ENCODE measurements around the gene PTCH2.
"Not testable (repeated sequence)": the region's sequence is repeated elsewhere in the genome, so short reads cannot be mapped to it uniquely, and the experiment has no call there.

GRCh38 chr1:44824392-44824791 is 18.7 kb downstream of the PTCH2 start:
- TF ChIP-seq, protein P1, sequence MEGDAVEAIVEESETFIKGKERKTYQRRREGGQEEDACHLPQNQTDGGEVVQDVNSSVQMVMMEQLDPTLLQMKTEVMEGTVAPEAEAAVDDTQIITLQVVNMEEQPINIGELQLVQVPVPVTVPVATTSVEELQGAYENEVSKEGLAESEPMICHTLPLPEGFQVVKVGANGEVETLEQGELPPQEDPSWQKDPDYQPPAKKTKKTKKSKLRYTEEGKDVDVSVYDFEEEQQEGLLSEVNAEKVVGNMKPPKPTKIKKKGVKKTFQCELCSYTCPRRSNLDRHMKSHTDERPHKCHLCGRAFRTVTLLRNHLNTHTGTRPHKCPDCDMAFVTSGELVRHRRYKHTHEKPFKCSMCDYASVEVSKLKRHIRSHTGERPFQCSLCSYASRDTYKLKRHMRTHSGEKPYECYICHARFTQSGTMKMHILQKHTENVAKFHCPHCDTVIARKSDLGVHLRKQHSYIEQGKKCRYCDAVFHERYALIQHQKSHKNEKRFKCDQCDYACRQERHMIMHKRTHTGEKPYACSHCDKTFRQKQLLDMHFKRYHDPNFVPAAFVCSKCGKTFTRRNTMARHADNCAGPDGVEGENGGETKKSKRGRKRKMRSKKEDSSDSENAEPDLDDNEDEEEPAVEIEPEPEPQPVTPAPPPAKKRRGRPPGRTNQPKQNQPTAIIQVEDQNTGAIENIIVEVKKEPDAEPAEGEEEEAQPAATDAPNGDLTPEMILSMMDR (IDR thresholded peaks at IDR 0.05), result not testable (repeated sequence)
- TF ChIP-seq POLR2A (IDR thresholded peaks at IDR 0.05), result not testable (repeated sequence)

Measured in Peyer's patch (tissue), 4 donors.